Measurements from ENCODE around the gene CXCR1.
"Not testable (repeated sequence)": the region's sequence is repeated elsewhere in the genome, so short reads cannot be mapped to it uniquely, and the experiment has no call there.

The CXCR1 gene

GRCh38 chr2:218155953-218156479 is 10.7 kb downstream of the CXCR1 start:
- DNase-seq = no peak

- no peak for DNase-seq
These were observed 14.0 kb downstream of the CXCR1 start for GRCh38 chr2:218152777-218153176.

GRCh38 chr2:218152172-218152571 is 14.6 kb downstream of the CXCR1 start:
- no peak for DNase-seq

- no peak for DNase-seq
These were observed 16.8 kb downstream of the CXCR1 start for GRCh38 chr2:218149848-218150440.

GRCh38 chr2:218149098-218149497 is 17.7 kb downstream of the CXCR1 start:
- no peak for DNase-seq

- no peak for DNase-seq
These were observed 20.7 kb downstream of the CXCR1 start for GRCh38 chr2:218146056-218146455.

- no peak for DNase-seq
These were observed 21.6 kb downstream of the CXCR1 start for GRCh38 chr2:218145124-218145523.

GRCh38 chr2:218138047-218138446 is 28.7 kb downstream of the CXCR1 start:
- no peak for DNase-seq

- DNase-seq = no peak
These were observed 29.2 kb downstream of the CXCR1 start for GRCh38 chr2:218137514-218137913.

- no peak for DNase-seq
These were observed 35.9 kb downstream of the CXCR1 start for GRCh38 chr2:218130822-218131221.

GRCh38 chr2:218130377-218130776 is 36.4 kb downstream of the CXCR1 start:
- no peak for DNase-seq

GRCh38 chr2:218129458-218130135 is 37.2 kb downstream of the CXCR1 start:
- DNase-seq = no peak

- DNase-seq = no peak
These were observed 37.8 kb downstream of the CXCR1 start for GRCh38 chr2:218128781-218129457.

- no peak for DNase-seq
These were observed 38.8 kb downstream of the CXCR1 start for GRCh38 chr2:218127929-218128455.

GRCh38 chr2:218125626-218126080 is 41.1 kb downstream of the CXCR1 start, which contains the start of gene CXCR2:
Gene CXCR2, plus strand, starts transcription at chr2:218126028. Its CDS starts 8,774 bp downstream, at chr2:218134802.
- DNase-seq = no peak

GRCh38 chr2:218125095-218125494 is 41.7 kb downstream of the CXCR1 start:
- no peak for DNase-seq

- DNase-seq = no peak
These were observed 42.8 kb downstream of the CXCR1 start for GRCh38 chr2:218123986-218124385.

- not testable (repeated sequence) for DNase-seq
These were observed 44.5 kb downstream of the CXCR1 start for GRCh38 chr2:218122286-218122685.

GRCh38 chr2:218121789-218122188 is 45.0 kb downstream of the CXCR1 start:
- not testable (repeated sequence) for DNase-seq

All from SW 1271 (cell line).